Measurements from ENCODE around the gene MYLK4. TPM values are rescaled to one million over a fixed set of nuclear protein-coding genes. Genes with fewer than 3 reads are reported as not detected.

The MYLK4 gene
- total and polyA plus RNA-seq, 2 donors (not counting 3 experiments of a cell fraction or from before 2014, with no cell fraction given), result 0.41 to 0.62 TPM

- H4K20me1 ChIP-seq (replicated peaks; ENCODE audit: control insufficient read depth, extremely low read depth, insufficient read depth, low read length), result no peaks in the 10 kb centered on the region
- no TSS peak for BruUV-seq (replicated peaks)
- no peak overlapping the region for H3K27ac ChIP-seq (ENCODE audit: insufficient read depth, low read depth, low read length)
- no peaks in the 10 kb centered on the region for H3K9me3 ChIP-seq (replicated peaks; ENCODE audit: control insufficient read depth, insufficient read depth, low read length)
- no peak for TF ChIP-seq JUN (IDR thresholded peaks at IDR 0.05; ENCODE audit: borderline replicate concordance, insufficient read depth, insufficient read length, low read depth)
- no peak for TF ChIP-seq GATA2 (IDR thresholded peaks at IDR 0.05; ENCODE audit: insufficient read depth, insufficient read length, low read depth, low read length)
- TF ChIP-seq, protein P1, sequence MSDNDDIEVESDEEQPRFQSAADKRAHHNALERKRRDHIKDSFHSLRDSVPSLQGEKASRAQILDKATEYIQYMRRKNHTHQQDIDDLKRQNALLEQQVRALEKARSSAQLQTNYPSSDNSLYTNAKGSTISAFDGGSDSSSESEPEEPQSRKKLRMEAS (IDR thresholded peaks at IDR 0.05; ENCODE audit: insufficient read depth, insufficient read length), result no peak
- no peak for TF ChIP-seq MYC (IDR thresholded peaks at IDR 0.05; ENCODE audit: low read depth, low read length)
- no peak for TF ChIP-seq EZH2 (IDR thresholded peaks at IDR 0.05; ENCODE audit: borderline replicate concordance, low read depth, low read length, severe bottlenecking)
- no peak for TF ChIP-seq POLR2A (IDR thresholded peaks at IDR 0.05; ENCODE audit: low read depth, low read length)
- no peak for TF ChIP-seq POLR2AphosphoS5 (IDR thresholded peaks at IDR 0.05; ENCODE audit: insufficient read depth, low read depth, low read length)
- TF ChIP-seq, protein P2, sequence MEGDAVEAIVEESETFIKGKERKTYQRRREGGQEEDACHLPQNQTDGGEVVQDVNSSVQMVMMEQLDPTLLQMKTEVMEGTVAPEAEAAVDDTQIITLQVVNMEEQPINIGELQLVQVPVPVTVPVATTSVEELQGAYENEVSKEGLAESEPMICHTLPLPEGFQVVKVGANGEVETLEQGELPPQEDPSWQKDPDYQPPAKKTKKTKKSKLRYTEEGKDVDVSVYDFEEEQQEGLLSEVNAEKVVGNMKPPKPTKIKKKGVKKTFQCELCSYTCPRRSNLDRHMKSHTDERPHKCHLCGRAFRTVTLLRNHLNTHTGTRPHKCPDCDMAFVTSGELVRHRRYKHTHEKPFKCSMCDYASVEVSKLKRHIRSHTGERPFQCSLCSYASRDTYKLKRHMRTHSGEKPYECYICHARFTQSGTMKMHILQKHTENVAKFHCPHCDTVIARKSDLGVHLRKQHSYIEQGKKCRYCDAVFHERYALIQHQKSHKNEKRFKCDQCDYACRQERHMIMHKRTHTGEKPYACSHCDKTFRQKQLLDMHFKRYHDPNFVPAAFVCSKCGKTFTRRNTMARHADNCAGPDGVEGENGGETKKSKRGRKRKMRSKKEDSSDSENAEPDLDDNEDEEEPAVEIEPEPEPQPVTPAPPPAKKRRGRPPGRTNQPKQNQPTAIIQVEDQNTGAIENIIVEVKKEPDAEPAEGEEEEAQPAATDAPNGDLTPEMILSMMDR (IDR thresholded peaks at IDR 0.05; ENCODE audit: extremely low read depth in 1 of 2, insufficient read depth in 1 of 2, low read depth in 1 of 2, low read length in 2 of 2), result no peak
- no peak for TF ChIP-seq FOS (IDR thresholded peaks at IDR 0.05; ENCODE audit: borderline replicate concordance, insufficient read depth, low read length)
- no peak overlapping the region for H2AFZ ChIP-seq (ENCODE audit: low read depth, low read length)
- H3K4me2 ChIP-seq (ENCODE audit: insufficient read depth, low read length), result no peak overlapping the region
- ChIA-PET CTCF (interaction anchor here (2.2 kb wide), 1 partner anchor 19 kb away, joined by 12 read pairs; the partner anchor contains the start of gene MYLK4), POLR2A (no interaction called here)
- peaks cover under 1% of the 10 kb centered on the region for H3K4me1 ChIP-seq (ENCODE audit: control insufficient read depth, extremely low read depth, insufficient read depth, low read length)
- dilution Hi-C loops (cut with MboI; ENCODE audit: extremely low pct_ligation_motif_present, low sequenced_read_pairs), result no loop called here
- H3K36me3 ChIP-seq (ENCODE audit: control insufficient read depth in 2 of 2, extremely low read depth in 1 of 2, insufficient read depth in 2 of 2, low read length in 2 of 2), result no peaks in the 10 kb centered on the region
- FAIRE-seq, result no peak
- no peak for DNase-seq (ENCODE audit: low read depth, low spot score)
- no peaks in the 10 kb centered on the region for H3K79me2 ChIP-seq (ENCODE audit: control insufficient read depth, insufficient read depth, low read length)
- H3K9ac ChIP-seq (replicated peaks; ENCODE audit: extremely low read depth, insufficient read depth, low read length), result no peak overlapping the region
- intact Hi-C loops (cut with micrococcal nuclease), result no loop called here
- no peaks in the 10 kb centered on the region for H3K9me1 ChIP-seq (replicated peaks; ENCODE audit: control insufficient read depth, extremely low read depth, insufficient read depth, low read length)
- H3K4me3 ChIP-seq (replicated peaks in 1 of 3; ENCODE audit: insufficient read depth in 1 of 3, low read depth in 1 of 3, low read length in 3 of 3), result no peak overlapping the region
- no peaks in the 10 kb centered on the region for H3K27me3 ChIP-seq (ENCODE audit: control insufficient read depth in 2 of 2, insufficient read depth in 2 of 2, low read length in 2 of 2)
These were observed 19.3 kb downstream of the MYLK4 start for GRCh38 chr6:2731281-2731909.
